ENCODE results near the gene ETV6. TPM values are rescaled to one million over a fixed set of nuclear protein-coding genes. Genes with fewer than 3 reads are reported as not detected.

Gene ETV6
- total RNA-seq, 2 experiments from 2014 or later = 28.5 to 30.2 TPM

DNA sequence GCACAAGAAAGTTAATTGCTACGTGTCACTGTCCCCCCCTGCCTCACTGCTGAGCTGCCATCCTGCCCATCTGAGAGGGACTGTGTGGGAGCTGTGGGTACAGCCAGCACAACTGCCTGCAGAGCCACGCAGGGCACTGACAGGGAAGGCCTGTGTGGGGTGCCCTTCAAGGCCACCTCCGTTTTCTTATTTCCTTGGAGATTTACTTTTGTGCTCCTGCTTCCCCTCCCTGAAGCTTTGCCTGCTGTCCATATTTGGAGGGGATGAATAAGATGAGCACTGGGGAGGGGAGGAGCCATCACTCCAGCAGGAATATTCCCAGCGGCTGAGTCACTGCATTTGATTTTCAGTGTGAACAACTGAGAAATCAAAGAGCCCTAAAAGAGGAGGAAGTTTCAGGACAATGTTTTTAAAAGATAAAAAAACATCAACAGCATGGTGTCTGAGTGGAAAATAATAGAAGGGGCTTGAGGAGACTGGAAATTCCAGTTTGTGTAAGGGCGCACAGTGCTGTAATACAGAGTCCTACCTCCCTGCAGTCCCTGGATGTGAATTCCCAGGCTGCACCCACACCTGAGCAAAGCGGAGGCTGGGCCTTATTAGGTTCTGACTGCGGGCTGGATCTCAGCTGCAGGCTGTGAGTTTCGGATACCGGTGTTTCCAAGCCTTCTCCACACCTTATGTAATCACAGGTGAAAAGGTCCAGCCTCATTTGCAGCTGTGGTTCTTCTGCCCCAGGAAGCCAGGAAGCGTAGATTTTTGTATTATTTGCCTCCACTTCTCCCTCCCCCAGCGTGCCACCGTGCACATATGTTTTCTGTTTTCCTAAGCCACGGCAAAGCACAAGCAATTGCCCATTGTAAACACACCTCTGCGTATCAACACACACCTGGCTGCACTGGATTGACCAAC is 228.7 kb downstream of the ETV6 start:
- H3K4me1 ChIP-seq (ENCODE audit: insufficient read depth, low read length) = peaks cover 9% of the 10 kb centered on the region
- H3K27me3 ChIP-seq (ENCODE audit: control insufficient read depth in 1 of 2, insufficient read depth in 2 of 2, low read length in 2 of 2) = no peaks in the 10 kb centered on the region
- ChIA-PET POLR2A (no interaction called here), CTCF (no interaction called here)
- peaks cover 20% of the 10 kb centered on the region for H3K36me3 ChIP-seq (ENCODE audit: insufficient read depth, low read length)
- Mint-ChIP-seq H3K27me3 (no peaks in the 10 kb centered on the region), H3K4me3 (no peak overlapping the region), H3K4me1 (ENCODE audit: low read depth) (peaks cover 50% of the 10 kb centered on the region), H3K9me3 (no peaks in the 10 kb centered on the region), H3K27ac (no peak overlapping the region), H3K36me3 (ENCODE audit: low read depth) (peaks cover 39% of the 10 kb centered on the region)
- no peak overlapping the region for H3K4me3 ChIP-seq (ENCODE audit: low read length)
- no peaks in the 10 kb centered on the region for H3K9me3 ChIP-seq (ENCODE audit: control insufficient read depth in 1 of 2, insufficient read depth in 1 of 2, low read length in 2 of 2)
- H3K27ac ChIP-seq (ENCODE audit: low read depth in 1 of 2, low read length in 2 of 2) = no peak overlapping the region
- intact Hi-C loops (cut with DNase I, micrococcal nuclease) = no loop called here
- ATAC-seq (ENCODE audit: poor library complexity) (no peak), DNase-seq (no peak)
- TF ChIP-seq, protein P1, sequence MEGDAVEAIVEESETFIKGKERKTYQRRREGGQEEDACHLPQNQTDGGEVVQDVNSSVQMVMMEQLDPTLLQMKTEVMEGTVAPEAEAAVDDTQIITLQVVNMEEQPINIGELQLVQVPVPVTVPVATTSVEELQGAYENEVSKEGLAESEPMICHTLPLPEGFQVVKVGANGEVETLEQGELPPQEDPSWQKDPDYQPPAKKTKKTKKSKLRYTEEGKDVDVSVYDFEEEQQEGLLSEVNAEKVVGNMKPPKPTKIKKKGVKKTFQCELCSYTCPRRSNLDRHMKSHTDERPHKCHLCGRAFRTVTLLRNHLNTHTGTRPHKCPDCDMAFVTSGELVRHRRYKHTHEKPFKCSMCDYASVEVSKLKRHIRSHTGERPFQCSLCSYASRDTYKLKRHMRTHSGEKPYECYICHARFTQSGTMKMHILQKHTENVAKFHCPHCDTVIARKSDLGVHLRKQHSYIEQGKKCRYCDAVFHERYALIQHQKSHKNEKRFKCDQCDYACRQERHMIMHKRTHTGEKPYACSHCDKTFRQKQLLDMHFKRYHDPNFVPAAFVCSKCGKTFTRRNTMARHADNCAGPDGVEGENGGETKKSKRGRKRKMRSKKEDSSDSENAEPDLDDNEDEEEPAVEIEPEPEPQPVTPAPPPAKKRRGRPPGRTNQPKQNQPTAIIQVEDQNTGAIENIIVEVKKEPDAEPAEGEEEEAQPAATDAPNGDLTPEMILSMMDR (IDR thresholded peaks at IDR 0.05) = no peak

DNA sequence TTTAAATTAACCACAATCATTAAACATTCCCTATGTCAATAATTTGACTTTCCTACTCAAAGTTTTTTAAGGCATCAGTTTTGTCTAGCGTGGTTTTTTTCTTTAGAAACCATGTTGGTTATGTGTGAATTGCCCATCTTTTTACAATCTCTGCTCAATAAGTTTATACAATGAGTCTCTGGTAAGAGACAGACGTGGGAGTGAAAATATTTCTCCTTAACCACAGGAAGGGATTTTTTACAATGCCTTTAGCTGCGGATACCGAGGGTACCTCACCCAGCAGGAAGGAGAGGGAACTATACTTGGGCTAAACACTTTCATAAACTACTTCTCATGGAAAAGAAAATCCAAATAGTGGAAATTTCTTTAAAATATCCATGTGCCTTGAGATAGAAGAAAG is 229.8 kb downstream of the ETV6 start:
- Histone ChIP-seq H3K36me3 (ENCODE audit: insufficient read depth, low read length) (peaks cover 25% of the 10 kb centered on the region), H3K27me3 (ENCODE audit: control insufficient read depth in 1 of 2, insufficient read depth in 2 of 2, low read length in 2 of 2) (no peaks in the 10 kb centered on the region), H3K9me3 (ENCODE audit: control insufficient read depth in 1 of 2, insufficient read depth in 1 of 2, low read length in 2 of 2) (no peaks in the 10 kb centered on the region), H3K4me3 (ENCODE audit: low read length) (no peak overlapping the region), H3K4me1 (ENCODE audit: insufficient read depth, low read length) (peaks cover 9% of the 10 kb centered on the region), H3K27ac (ENCODE audit: low read depth in 1 of 2, low read length in 2 of 2) (no peak overlapping the region)
- CTCF ChIA-PET = no interaction called here
- DNase-seq (no peak), ATAC-seq (ENCODE audit: poor library complexity) (no peak)
- H3K27me3 Mint-ChIP-seq = no peaks in the 10 kb centered on the region
- H3K27ac Mint-ChIP-seq = no peak overlapping the region
- H3K4me1 Mint-ChIP-seq (ENCODE audit: low read depth) = peaks cover 42% of the 10 kb centered on the region
- POLR2A ChIA-PET = no interaction called here
- no peak overlapping the region for H3K4me3 Mint-ChIP-seq
- TF ChIP-seq, protein P1 (IDR thresholded peaks at IDR 0.05) = no peak
- H3K36me3 Mint-ChIP-seq (ENCODE audit: low read depth) = peaks cover 46% of the 10 kb centered on the region
- intact Hi-C loops (cut with DNase I, micrococcal nuclease) = no loop called here
- no peaks in the 10 kb centered on the region for H3K9me3 Mint-ChIP-seq

DNA sequence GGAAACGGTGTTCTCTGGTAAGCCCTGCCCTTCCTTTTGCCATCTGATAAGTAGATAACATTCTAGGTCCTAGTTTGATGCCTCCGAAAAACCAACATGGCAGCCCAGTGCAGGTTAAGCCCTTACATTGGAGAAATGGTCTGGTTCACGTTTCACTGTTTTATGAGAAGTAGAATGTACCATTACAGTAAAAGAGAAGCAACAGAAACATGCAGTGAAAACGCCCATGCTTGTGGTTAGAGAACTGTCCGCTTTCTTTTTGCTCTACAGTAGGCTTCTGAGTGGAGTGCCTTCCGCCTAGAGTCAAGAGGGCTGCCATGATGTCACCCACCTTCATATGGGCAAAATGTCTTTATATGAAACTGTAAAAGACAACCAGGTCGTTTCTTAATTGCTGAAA is 230.9 kb downstream of the ETV6 start:
- Histone ChIP-seq H3K36me3 (ENCODE audit: insufficient read depth, low read length) (peaks cover 35% of the 10 kb centered on the region), H3K27me3 (ENCODE audit: control insufficient read depth in 1 of 2, insufficient read depth in 2 of 2, low read length in 2 of 2) (no peaks in the 10 kb centered on the region), H3K9me3 (ENCODE audit: control insufficient read depth in 1 of 2, insufficient read depth in 1 of 2, low read length in 2 of 2) (no peaks in the 10 kb centered on the region), H3K4me1 (ENCODE audit: insufficient read depth, low read length) (peaks cover 6% of the 10 kb centered on the region), H3K4me3 (ENCODE audit: low read length) (no peak overlapping the region), H3K27ac (ENCODE audit: low read depth in 1 of 2, low read length in 2 of 2) (no peak overlapping the region)
- H3K9me3 Mint-ChIP-seq = no peaks in the 10 kb centered on the region
- peaks cover 57% of the 10 kb centered on the region for H3K36me3 Mint-ChIP-seq (ENCODE audit: low read depth)
- intact Hi-C loops (cut with DNase I, micrococcal nuclease) = no loop called here
- H3K27ac Mint-ChIP-seq = no peak overlapping the region
- no peak overlapping the region for H3K4me3 Mint-ChIP-seq
- peaks cover 36% of the 10 kb centered on the region for H3K4me1 Mint-ChIP-seq (ENCODE audit: low read depth)
- POLR2A ChIA-PET = interaction anchor here (0.9 kb wide), 1 partner anchor 22 kb away, joined by 3 read pairs; no protein-coding TSS in a partner anchor
- CTCF ChIA-PET = no interaction called here
- DNase-seq (no peak), ATAC-seq (ENCODE audit: poor library complexity) (no peak)
- TF ChIP-seq, protein P1 (IDR thresholded peaks at IDR 0.05) = no peak
- H3K27me3 Mint-ChIP-seq = no peaks in the 10 kb centered on the region
